Fibroblast of skin of right biceps (primary cell): ENCODE results near the gene FGFR2.
A peak's percentile ranks its signal among the peaks of the same experiment; 100 is the strongest.

Experiments
- DNase-seq: peaks from one replicate; pipeline ENCODE4 v3.0.0-alpha.2; 2013

The FGFR2 gene

GRCh38 chr10:121609426-121610380 is 11.5 kb upstream of the FGFR2 start:
- no peak for DNase-seq

GRCh38 chr10:121608469-121609190 is 10.4 kb upstream of the FGFR2 start:
- peak; percentile 16 for DNase-seq

- DNase-seq = no peak
These were observed 9.2 kb upstream of the FGFR2 start for GRCh38 chr10:121607310-121608055.

GRCh38 chr10:121605708-121606107 is 7.5 kb upstream of the FGFR2 start:
- no peak for DNase-seq

GRCh38 chr10:121601458-121601857 is 3.2 kb upstream of the FGFR2 start:
- DNase-seq = no peak

GRCh38 chr10:121600611-121601010 is 2.4 kb upstream of the FGFR2 start:
- no peak for DNase-seq

- DNase-seq = no peak
These were observed 1.7 kb upstream of the FGFR2 start for GRCh38 chr10:121599947-121600346.

GRCh38 chr10:121597504-121598262 is 561 bp downstream of the FGFR2 start:
- DNase-seq = no peak

GRCh38 chr10:121596689-121597503 is 1.3 kb downstream of the FGFR2 start:
- peak; percentile 35 for DNase-seq

- no peak for DNase-seq
These were observed 2.2 kb downstream of the FGFR2 start for GRCh38 chr10:121595806-121596688.

GRCh38 chr10:121595351-121595805 is 2.9 kb downstream of the FGFR2 start:
- DNase-seq = no peak

GRCh38 chr10:121594623-121595350 is 3.5 kb downstream of the FGFR2 start:
- DNase-seq = peak; percentile 85

- no peak for DNase-seq
These were observed 4.2 kb downstream of the FGFR2 start for GRCh38 chr10:121594076-121594475.

- DNase-seq = no peak
These were observed 4.8 kb downstream of the FGFR2 start for GRCh38 chr10:121593281-121594075.

GRCh38 chr10:121592155-121592890 is 5.9 kb downstream of the FGFR2 start:
- no peak for DNase-seq

- no peak for DNase-seq
These were observed 7.1 kb downstream of the FGFR2 start for GRCh38 chr10:121591186-121591585.

GRCh38 chr10:121590772-121591171 is 7.5 kb downstream of the FGFR2 start:
- DNase-seq = no peak

- DNase-seq = no peak
These were observed 8.7 kb downstream of the FGFR2 start for GRCh38 chr10:121589553-121589952.
